Measurements from ENCODE around the gene ZC2HC1B.

The ZC2HC1B gene

GRCh38 chr6:143967706-143968376 lies 103.6 kb downstream of the ZC2HC1B start:
- no peak for TF ChIP-seq POLR2A (IDR thresholded peaks at IDR 0.05; ENCODE audit: low read depth, low read length)
- DNase-seq (ENCODE audit: insufficient read length, low spot score) (no peak), FAIRE-seq (no peak)

- TF ChIP-seq POLR2A (IDR thresholded peaks at IDR 0.05; ENCODE audit: low read depth, low read length), result no peak
- DNase-seq (ENCODE audit: insufficient read length, low spot score), result no peak
- no peak for FAIRE-seq
Measured at GRCh38 chr6:143969077-143969476, 104.8 kb downstream of the ZC2HC1B start.

- FAIRE-seq (no peak), DNase-seq (ENCODE audit: insufficient read length, low spot score) (no peak)
- TF ChIP-seq POLR2A (IDR thresholded peaks at IDR 0.05; ENCODE audit: low read depth, low read length), result no peak
Measured at GRCh38 chr6:143970456-143971218, 106.4 kb downstream of the ZC2HC1B start.

GRCh38 chr6:143971482-143972205 lies 107.4 kb downstream of the ZC2HC1B start:
- FAIRE-seq (no peak), DNase-seq (ENCODE audit: insufficient read length, low spot score) (no peak)
- no peak for TF ChIP-seq POLR2A (IDR thresholded peaks at IDR 0.05; ENCODE audit: low read depth, low read length)

- no peak for FAIRE-seq
- no peak for TF ChIP-seq POLR2A (IDR thresholded peaks at IDR 0.05; ENCODE audit: low read depth, low read length)
- no peak for DNase-seq (ENCODE audit: insufficient read length, low spot score)
Measured at GRCh38 chr6:143973097-143973966, 109.1 kb downstream of the ZC2HC1B start.

GRCh38 chr6:143974089-143974488 lies 109.8 kb downstream of the ZC2HC1B start:
- DNase-seq (ENCODE audit: insufficient read length, low spot score) (no peak), FAIRE-seq (no peak)
- no peak for TF ChIP-seq POLR2A (IDR thresholded peaks at IDR 0.05; ENCODE audit: low read depth, low read length)

GRCh38 chr6:143976806-143977349 lies 112.6 kb downstream of the ZC2HC1B start:
- TF ChIP-seq POLR2A (IDR thresholded peaks at IDR 0.05; ENCODE audit: low read depth, low read length), result no peak
- no peak for DNase-seq (ENCODE audit: insufficient read length, low spot score)
- FAIRE-seq, result no peak

GRCh38 chr6:143980921-143981320 lies 116.6 kb downstream of the ZC2HC1B start:
- DNase-seq (ENCODE audit: insufficient read length, low spot score), result no peak
- TF ChIP-seq POLR2A (IDR thresholded peaks at IDR 0.05; ENCODE audit: low read depth, low read length), result no peak
- no peak for FAIRE-seq

- no peak for FAIRE-seq
- no peak for TF ChIP-seq POLR2A (IDR thresholded peaks at IDR 0.05; ENCODE audit: low read depth, low read length)
- no peak for DNase-seq (ENCODE audit: insufficient read length, low spot score)
Measured at GRCh38 chr6:143982968-143983367, 118.7 kb downstream of the ZC2HC1B start.

GRCh38 chr6:143984666-143985065 lies 120.4 kb downstream of the ZC2HC1B start:
- TF ChIP-seq POLR2A (IDR thresholded peaks at IDR 0.05; ENCODE audit: low read depth, low read length), result no peak
- FAIRE-seq, result no peak
- DNase-seq (ENCODE audit: insufficient read length, low spot score), result no peak

- no peak for TF ChIP-seq POLR2A (IDR thresholded peaks at IDR 0.05; ENCODE audit: low read depth, low read length)
- FAIRE-seq (no peak), DNase-seq (ENCODE audit: insufficient read length, low spot score) (no peak)
Measured at GRCh38 chr6:143986463-143987065, 122.3 kb downstream of the ZC2HC1B start.
